ENCODE measurements around the gene ADAMTS9.

Gene ADAMTS9

GRCh38 chr3:64475037-64475436 lies 212.8 kb downstream of the ADAMTS9 start:
- DNase-seq = no peak

- DNase-seq = no peak
Measured at GRCh38 chr3:64473466-64473865, 214.3 kb downstream of the ADAMTS9 start.

DNA sequence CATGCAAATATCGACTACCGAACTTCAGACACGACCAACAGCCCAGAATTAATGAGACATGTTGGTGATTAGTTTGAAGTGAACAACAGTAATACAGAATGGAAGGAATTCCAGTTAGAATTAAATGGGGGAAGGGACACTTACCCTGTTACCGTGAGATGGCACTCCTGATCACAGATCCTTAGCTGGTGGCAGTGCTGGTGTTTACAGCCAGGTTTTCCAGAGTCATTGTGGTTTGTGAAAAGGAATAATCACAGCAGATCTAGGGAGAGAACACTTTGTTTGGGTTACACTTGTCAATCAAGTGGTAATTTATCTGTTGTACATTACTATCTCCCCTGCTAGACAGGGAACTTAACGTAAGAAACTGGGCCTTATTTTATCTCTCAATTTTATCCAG lies 217.4 kb downstream of the ADAMTS9 start:
- no peak for DNase-seq

- no peak for DNase-seq
Measured at GRCh38 chr3:64467255-64467944, 220.4 kb downstream of the ADAMTS9 start.

Measured in fibroblast of skin of back (primary cell).